HepG2 (cell line): ENCODE measurements around the gene HSPA1B. TPM values are rescaled to one million over a fixed set of nuclear protein-coding genes. Genes with fewer than 3 reads are reported as not detected.

Experiments used
- CENPT ChIP-seq: sonication (generic); formaldehyde crosslinking; IDR thresholded peaks from 2 replicates; pipeline ENCODE4 v1.8.0; 2022; ENCODE audit warnings: low read depth, mild to moderate bottlenecking, moderate library complexity, missing genetic modification reagents
- CENPX ChIP-seq: sonication (generic); formaldehyde crosslinking; IDR thresholded peaks from 2 replicates; pipeline ENCODE4 v1.9.0; 2021; ENCODE audit warnings: mild to moderate bottlenecking, missing genetic modification reagents, moderate library complexity
- GATA4 ChIP-seq: sonication (generic); IDR thresholded peaks from 2 replicates; pipeline ENCODE4 v1.6.1; 2016; ENCODE audit warnings: antibody characterized with exemption, low read depth, borderline replicate concordance
- LCORL ChIP-seq, 2 experiments: fragments of 450-650 bp in 1 of 2; sonication (generic) in 1 of 2; formaldehyde crosslinking in 1 of 2; IDR thresholded peaks; 2 replicates each; pipeline versions ENCODE4 v1.5.0 to v1.6.1; 2017 to 2020; ENCODE audit warnings: antibody characterized with exemption in 1 of 2, missing genetic modification reagents in 1 of 2
- MAFF ChIP-seq: IDR thresholded peaks from 2 replicates; pipeline ENCODE4 v1.6.1; 2011; ENCODE audit warnings: low read depth, low read length, improper control_type of control experiment
- MED13 ChIP-seq: sonication (generic); formaldehyde crosslinking; IDR thresholded peaks from 2 replicates; pipeline ENCODE4 v1.5.0; 2020; ENCODE audit warnings: missing genetic modification reagents
- MEF2D ChIP-seq: sonication (generic); formaldehyde crosslinking; IDR thresholded peaks from 2 replicates; pipeline ENCODE4 v1.5.1; 2020; ENCODE audit warnings: mild to moderate bottlenecking, missing genetic modification reagents
- NAIF1 ChIP-seq: sonication (generic); formaldehyde crosslinking; IDR thresholded peaks from 2 replicates; pipeline ENCODE4 v1.5.0; 2020; ENCODE audit warnings: mild to moderate bottlenecking, missing genetic modification reagents, borderline replicate concordance
- NFE2 ChIP-seq: sonication (generic); formaldehyde crosslinking; IDR thresholded peaks from 2 replicates; pipeline ENCODE4 v1.4.0; 2020; ENCODE audit warnings: missing genetic modification reagents
- PAX8 ChIP-seq: sonication (generic); formaldehyde crosslinking; IDR thresholded peaks from 2 replicates; pipeline ENCODE4 v1.8.0; 2022; ENCODE audit warnings: mild to moderate bottlenecking, missing genetic modification reagents, borderline replicate concordance
- PHF21A ChIP-seq: sonication (generic); formaldehyde crosslinking; IDR thresholded peaks from 2 replicates; pipeline ENCODE4 v1.5.0; 2020; ENCODE audit warnings: mild to moderate bottlenecking, missing genetic modification reagents
- SMYD3 ChIP-seq: sonication (generic); formaldehyde crosslinking; IDR thresholded peaks from 2 replicates; pipeline ENCODE4 v1.8.1; 2023; ENCODE audit warnings: mild to moderate bottlenecking, missing genetic modification reagents
- STAT5B ChIP-seq: sonication (generic); formaldehyde crosslinking; IDR thresholded peaks from 2 replicates; pipeline ENCODE4 v1.4.0; 2020; ENCODE audit warnings: missing genetic modification reagents
- ZBTB42 ChIP-seq: sonication (generic); formaldehyde crosslinking; IDR thresholded peaks from 2 replicates; pipeline ENCODE4 v1.5.0; 2020; ENCODE audit warnings: mild to moderate bottlenecking, missing genetic modification reagents
- ZFP36L2 ChIP-seq: sonication (generic); formaldehyde crosslinking; IDR thresholded peaks from 2 replicates; pipeline ENCODE4 v1.4.0; 2020; ENCODE audit warnings: missing genetic modification reagents
- ZFP90 ChIP-seq: sonication (generic); formaldehyde crosslinking; IDR thresholded peaks from 2 replicates; pipeline ENCODE4 v1.8.0; 2022; ENCODE audit warnings: missing genetic modification reagents, mild to moderate bottlenecking, inconsistent platforms, borderline replicate concordance
- ZNF317 ChIP-seq: sonication (generic); formaldehyde crosslinking; IDR thresholded peaks from 2 replicates; pipeline ENCODE4 v1.5.0; 2020; ENCODE audit warnings: mild to moderate bottlenecking, missing genetic modification reagents
- ZNF451 ChIP-seq: sonication (generic); formaldehyde crosslinking; IDR thresholded peaks from 2 replicates; pipeline ENCODE4 v1.5.0; 2020; ENCODE audit warnings: mild to moderate bottlenecking, missing genetic modification reagents
- ZNF549 ChIP-seq: sonication (generic); formaldehyde crosslinking; IDR thresholded peaks from 2 replicates; pipeline ENCODE4 v1.5.0; 2020; ENCODE audit warnings: missing genetic modification reagents
- ZNF816 ChIP-seq: sonication (generic); formaldehyde crosslinking; IDR thresholded peaks from 2 replicates; pipeline ENCODE4 v1.8.0; 2022; ENCODE audit warnings: missing genetic modification reagents, mild to moderate bottlenecking, borderline replicate concordance
- ZNF839 ChIP-seq: sonication (generic); formaldehyde crosslinking; IDR thresholded peaks from 2 replicates; pipeline ENCODE4 v1.4.0; 2020; ENCODE audit warnings: missing genetic modification reagents, mild to moderate bottlenecking, borderline replicate concordance
- polyA plus RNA-seq, 8 experiments: library from polyadenylated mRNA; depleted of rRNA in 3 of 8; stranded (reverse) in 7 of 8; unstranded in 1 of 8; fragments of >200 nt; fragmentation: Illumina TruSeq in 4 of 8; extraction: Trizol in 4 of 8; gene quantifications; 2 replicates each; pipeline versions ENCODE4 v1.2.1 to v1.2.3, GENCODE V29; 2011 to 2016; ENCODE audit warnings: low read depth in 4 of 8, missing spikeins in 1 of 8, mixed read lengths in 1 of 8; ENCODE audit not compliant: insufficient read depth in 1 of 8
- total RNA-seq, 5 experiments: library from RNA; depleted of rRNA; stranded (reverse); fragments of >200 nt; fragmentation: Illumina TruSeq; extraction: Trizol; gene quantifications; 2 replicates each; pipeline ENCODE4 v1.2.3, GENCODE V29; 2016; ENCODE audit warnings: low read depth in 1 of 5
- TF ChIP-seq, protein P1 (sequence below): sonication (generic); formaldehyde crosslinking; IDR thresholded peaks from 2 replicates; pipeline ENCODE4 v1.4.0; 2020; ENCODE audit warnings: mild to moderate bottlenecking, low read depth, missing genetic modification reagents
- TF ChIP-seq, protein P2 (sequence below): sonication (generic); formaldehyde crosslinking; IDR thresholded peaks from 2 replicates; pipeline ENCODE4 v1.5.0; 2020; ENCODE audit warnings: missing genetic modification reagents, mild to moderate bottlenecking, borderline replicate concordance
- TF ChIP-seq, protein P3 (sequence below): sonication (generic); formaldehyde crosslinking; IDR thresholded peaks from 2 replicates; pipeline ENCODE4 v1.8.1; 2023; ENCODE audit warnings: mild to moderate bottlenecking, moderate library complexity, missing genetic modification reagents
- TF ChIP-seq, protein P4 (sequence below): sonication (generic); formaldehyde crosslinking; IDR thresholded peaks from 2 replicates; pipeline ENCODE4 v1.8.0; 2022; ENCODE audit warnings: missing genetic modification reagents, mild to moderate bottlenecking, borderline replicate concordance
- TF ChIP-seq, protein P5 (sequence below): IDR thresholded peaks from 2 replicates; pipeline ENCODE4 v1.6.1; 2016; ENCODE audit warnings: missing genetic modification reagents, missing compliant biosample characterization

The HSPA1B gene
- total and polyA plus RNA-seq, 2 of the 13 experiments (the other 11 are each of a cell fraction or from before 2014, with no cell fraction given), result 26.0 to 186 TPM

DNA sequence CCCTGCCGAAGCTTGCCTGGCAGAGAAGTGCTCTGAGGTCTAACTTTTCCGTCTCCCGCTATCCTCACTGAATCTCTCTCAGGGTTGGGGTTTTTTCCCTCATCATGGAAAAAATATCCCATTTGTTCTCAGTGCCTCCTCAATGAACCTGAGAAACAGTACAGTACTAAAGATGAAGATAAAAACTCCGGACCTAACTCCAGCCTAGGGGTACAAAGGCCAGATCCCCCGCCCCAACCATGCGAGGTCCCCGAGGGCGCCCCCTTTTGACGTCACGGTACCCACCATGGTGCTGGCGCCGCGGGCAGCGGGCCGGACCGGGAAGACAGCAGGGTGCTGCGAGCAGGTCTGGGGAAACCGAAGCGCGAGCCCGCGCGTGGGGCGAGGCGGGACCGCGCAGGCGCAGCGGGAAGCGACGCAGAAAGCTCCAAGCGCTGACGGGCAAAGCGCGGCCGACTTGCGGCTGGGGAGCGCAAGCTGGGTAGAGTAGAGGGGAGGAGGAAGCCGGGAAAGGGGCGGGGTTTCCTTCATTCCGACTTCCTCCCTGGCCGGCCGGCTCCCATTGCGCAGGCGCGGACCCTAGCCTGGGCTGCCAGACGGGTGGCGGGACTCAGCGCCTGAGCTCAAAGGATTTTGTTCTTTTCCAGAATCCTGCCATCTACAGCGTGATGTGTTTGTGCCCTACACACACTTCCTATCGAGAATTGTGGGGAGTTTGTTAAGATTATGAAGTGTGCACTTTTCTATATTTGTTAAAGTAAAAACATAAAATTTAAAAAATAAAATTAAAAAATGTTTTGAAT, 20.9 kb upstream of the HSPA1B start, which contains the start of gene LSM2 (continued):
- peak; percentile 58; the same call in 1 of the 2 replicates for TF ChIP-seq ZFP90 (CRISPR knock-in tag)
- no peak for TF ChIP-seq MAFF
- no peak for TF ChIP-seq STAT5B (CRISPR knock-in tag)
- TF ChIP-seq, protein P1, sequence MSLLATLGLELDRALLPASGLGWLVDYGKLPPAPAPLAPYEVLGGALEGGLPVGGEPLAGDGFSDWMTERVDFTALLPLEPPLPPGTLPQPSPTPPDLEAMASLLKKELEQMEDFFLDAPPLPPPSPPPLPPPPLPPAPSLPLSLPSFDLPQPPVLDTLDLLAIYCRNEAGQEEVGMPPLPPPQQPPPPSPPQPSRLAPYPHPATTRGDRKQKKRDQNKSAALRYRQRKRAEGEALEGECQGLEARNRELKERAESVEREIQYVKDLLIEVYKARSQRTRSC (CRISPR knock-in tag), result 0 out of 2 replicates have a peak, but pooled peaks have one; percentile 80
- peak; percentile 93 for TF ChIP-seq PHF21A
- TF ChIP-seq ZFP36L2, result 0 out of 2 replicates have a peak, but pooled peaks have one; percentile 69
- TF ChIP-seq MEF2D (CRISPR knock-in tag), result peak; percentile 60
- peak; percentile 27; the same call in 1 of the 2 replicates for TF ChIP-seq GATA4
- TF ChIP-seq, protein P2, sequence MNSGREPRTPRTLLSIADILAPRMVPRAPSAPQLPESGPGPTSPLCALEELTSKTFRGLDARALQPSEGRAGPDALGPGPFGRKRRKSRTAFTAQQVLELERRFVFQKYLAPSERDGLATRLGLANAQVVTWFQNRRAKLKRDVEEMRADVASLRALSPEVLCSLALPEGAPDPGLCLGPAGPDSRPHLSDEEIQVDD (CRISPR knock-in tag), result peak; percentile 94; the same call in 1 of the 2 replicates
- no peak; the same call in 1 of the 2 replicates for TF ChIP-seq CENPT
- TF ChIP-seq PAX8, result peak; percentile 75; the same call in 1 of the 2 replicates
- 0 out of 2 replicates have a peak, but pooled peaks have one; percentile 37 for TF ChIP-seq MED13 (CRISPR knock-in tag)
- no peak for TF ChIP-seq LCORL (IDR thresholded peaks at IDR 0.05)
- peak; percentile 63 for TF ChIP-seq LCORL (CRISPR knock-in tag; IDR thresholded peaks at IDR 0.05)
- TF ChIP-seq, protein P3, sequence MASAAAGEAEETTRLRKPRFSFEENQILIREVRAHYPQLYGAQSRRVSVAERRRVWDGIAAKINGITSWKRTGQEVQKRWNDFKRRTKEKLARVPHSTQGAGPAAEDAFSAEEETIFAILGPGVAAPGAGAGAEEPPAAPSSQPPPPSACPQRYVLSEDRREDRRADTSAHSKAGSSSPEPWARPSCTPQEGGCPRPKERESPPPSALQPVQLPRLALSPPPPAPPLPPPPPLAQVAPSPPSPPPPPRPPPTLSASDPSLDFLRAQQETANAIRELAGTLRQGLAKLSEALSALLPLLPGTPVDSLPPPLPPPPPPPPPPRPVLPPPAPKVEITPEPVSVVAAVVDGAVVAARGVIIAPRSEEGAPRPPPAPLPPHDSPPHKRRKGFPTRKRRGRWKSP (CRISPR knock-in tag), result peak; percentile 99
- TF ChIP-seq ZNF451 (CRISPR knock-in tag), result peak; percentile 84; the same call in 1 of the 2 replicates
- peak; percentile 69; the same call in 1 of the 2 replicates for TF ChIP-seq SMYD3 (CRISPR knock-in tag)
- TF ChIP-seq ZNF317, result peak; percentile 54; the same call in 1 of the 2 replicates
- TF ChIP-seq ZNF839 (CRISPR knock-in tag), result peak; percentile 61; the same call in 1 of the 2 replicates
- no peak for TF ChIP-seq ZBTB42 (CRISPR knock-in tag)
- TF ChIP-seq, protein P4, sequence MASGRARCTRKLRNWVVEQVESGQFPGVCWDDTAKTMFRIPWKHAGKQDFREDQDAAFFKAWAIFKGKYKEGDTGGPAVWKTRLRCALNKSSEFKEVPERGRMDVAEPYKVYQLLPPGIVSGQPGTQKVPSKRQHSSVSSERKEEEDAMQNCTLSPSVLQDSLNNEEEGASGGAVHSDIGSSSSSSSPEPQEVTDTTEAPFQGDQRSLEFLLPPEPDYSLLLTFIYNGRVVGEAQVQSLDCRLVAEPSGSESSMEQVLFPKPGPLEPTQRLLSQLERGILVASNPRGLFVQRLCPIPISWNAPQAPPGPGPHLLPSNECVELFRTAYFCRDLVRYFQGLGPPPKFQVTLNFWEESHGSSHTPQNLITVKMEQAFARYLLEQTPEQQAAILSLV (CRISPR knock-in tag), result peak; percentile 97
- TF ChIP-seq, protein P5, sequence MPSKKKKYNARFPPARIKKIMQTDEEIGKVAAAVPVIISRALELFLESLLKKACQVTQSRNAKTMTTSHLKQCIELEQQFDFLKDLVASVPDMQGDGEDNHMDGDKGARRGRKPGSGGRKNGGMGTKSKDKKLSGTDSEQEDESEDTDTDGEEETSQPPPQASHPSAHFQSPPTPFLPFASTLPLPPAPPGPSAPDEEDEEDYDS (CRISPR knock-in tag), result peak; percentile 88
- peak; percentile 98 for TF ChIP-seq NAIF1 (CRISPR knock-in tag)
- 0 out of 2 replicates have a peak, but pooled peaks have one; percentile 38 for TF ChIP-seq ZNF816 (CRISPR knock-in tag)
- TF ChIP-seq ZNF549 (CRISPR knock-in tag), result no peak
- TF ChIP-seq CENPX (CRISPR knock-in tag), result no peak
- TF ChIP-seq NFE2 (CRISPR knock-in tag), result no peak
